PFSK-1 (cell line): Measurements from ENCODE around the gene EMX2.

Experiments used
- FOXP2 ChIP-seq: optimal IDR thresholded peaks from 2 replicates; pipeline ENCODE3; 2011; ENCODE audit warnings: borderline replicate concordance, control low read depth, inconsistent platforms; ENCODE audit not compliant: insufficient read depth; ENCODE audit errors: extremely low read length, extremely low read depth
- POLR2AphosphoS5 ChIP-seq: IDR thresholded peaks from 2 replicates; pipeline ENCODE4 v1.6.1; 2012; ENCODE audit warnings: low read depth, mild to moderate bottlenecking, control low read depth, low read length, moderate library complexity
- SIN3A ChIP-seq: IDR thresholded peaks from 2 replicates; pipeline ENCODE4 v1.6.1; 2012; ENCODE audit warnings: mild to moderate bottlenecking, low read length, moderate library complexity, borderline replicate concordance; ENCODE audit not compliant: insufficient read depth
- TAF1 ChIP-seq: IDR thresholded peaks from 2 replicates; pipeline ENCODE4 v1.6.1; 2012; ENCODE audit warnings: low read length, control low read depth, borderline replicate concordance; ENCODE audit not compliant: insufficient read depth
- TF ChIP-seq, protein P1 (sequence below), 2 experiments: IDR thresholded peaks; 2 replicates each; pipeline versions ENCODE4 v1.6.1 to v1.8.0; 2011 to 2012; ENCODE audit warnings: low read depth in 2 of 2, low read length in 2 of 2, control low read depth in 1 of 2, inconsistent platforms in 1 of 2, mild to moderate bottlenecking in 1 of 2, moderate library complexity in 1 of 2; ENCODE audit not compliant: insufficient read depth in 1 of 2

EMX2 gene

GRCh38 chr10:117546020-117546580 is 3.6 kb downstream of the EMX2 start:
- TF ChIP-seq TAF1 (no peak), POLR2AphosphoS5 (no peak), FOXP2 (no peak), SIN3A (no peak)
- TF ChIP-seq, protein P1, sequence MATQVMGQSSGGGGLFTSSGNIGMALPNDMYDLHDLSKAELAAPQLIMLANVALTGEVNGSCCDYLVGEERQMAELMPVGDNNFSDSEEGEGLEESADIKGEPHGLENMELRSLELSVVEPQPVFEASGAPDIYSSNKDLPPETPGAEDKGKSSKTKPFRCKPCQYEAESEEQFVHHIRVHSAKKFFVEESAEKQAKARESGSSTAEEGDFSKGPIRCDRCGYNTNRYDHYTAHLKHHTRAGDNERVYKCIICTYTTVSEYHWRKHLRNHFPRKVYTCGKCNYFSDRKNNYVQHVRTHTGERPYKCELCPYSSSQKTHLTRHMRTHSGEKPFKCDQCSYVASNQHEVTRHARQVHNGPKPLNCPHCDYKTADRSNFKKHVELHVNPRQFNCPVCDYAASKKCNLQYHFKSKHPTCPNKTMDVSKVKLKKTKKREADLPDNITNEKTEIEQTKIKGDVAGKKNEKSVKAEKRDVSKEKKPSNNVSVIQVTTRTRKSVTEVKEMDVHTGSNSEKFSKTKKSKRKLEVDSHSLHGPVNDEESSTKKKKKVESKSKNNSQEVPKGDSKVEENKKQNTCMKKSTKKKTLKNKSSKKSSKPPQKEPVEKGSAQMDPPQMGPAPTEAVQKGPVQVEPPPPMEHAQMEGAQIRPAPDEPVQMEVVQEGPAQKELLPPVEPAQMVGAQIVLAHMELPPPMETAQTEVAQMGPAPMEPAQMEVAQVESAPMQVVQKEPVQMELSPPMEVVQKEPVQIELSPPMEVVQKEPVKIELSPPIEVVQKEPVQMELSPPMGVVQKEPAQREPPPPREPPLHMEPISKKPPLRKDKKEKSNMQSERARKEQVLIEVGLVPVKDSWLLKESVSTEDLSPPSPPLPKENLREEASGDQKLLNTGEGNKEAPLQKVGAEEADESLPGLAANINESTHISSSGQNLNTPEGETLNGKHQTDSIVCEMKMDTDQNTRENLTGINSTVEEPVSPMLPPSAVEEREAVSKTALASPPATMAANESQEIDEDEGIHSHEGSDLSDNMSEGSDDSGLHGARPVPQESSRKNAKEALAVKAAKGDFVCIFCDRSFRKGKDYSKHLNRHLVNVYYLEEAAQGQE (IDR thresholded peaks at IDR 0.05; ENCODE audit: insufficient read depth in 1 of 2, low read depth in 2 of 2, low read length in 2 of 2): no peak

GRCh38 chr10:117546581-117547015 is 4.1 kb downstream of the EMX2 start:
- no peak for TF ChIP-seq FOXP2
- no peak for TF ChIP-seq TAF1
- TF ChIP-seq SIN3A: no peak
- TF ChIP-seq POLR2AphosphoS5: no peak
- TF ChIP-seq, protein P1 (IDR thresholded peaks at IDR 0.05; ENCODE audit: insufficient read depth in 1 of 2, low read depth in 2 of 2, low read length in 2 of 2): no peak

DNA sequence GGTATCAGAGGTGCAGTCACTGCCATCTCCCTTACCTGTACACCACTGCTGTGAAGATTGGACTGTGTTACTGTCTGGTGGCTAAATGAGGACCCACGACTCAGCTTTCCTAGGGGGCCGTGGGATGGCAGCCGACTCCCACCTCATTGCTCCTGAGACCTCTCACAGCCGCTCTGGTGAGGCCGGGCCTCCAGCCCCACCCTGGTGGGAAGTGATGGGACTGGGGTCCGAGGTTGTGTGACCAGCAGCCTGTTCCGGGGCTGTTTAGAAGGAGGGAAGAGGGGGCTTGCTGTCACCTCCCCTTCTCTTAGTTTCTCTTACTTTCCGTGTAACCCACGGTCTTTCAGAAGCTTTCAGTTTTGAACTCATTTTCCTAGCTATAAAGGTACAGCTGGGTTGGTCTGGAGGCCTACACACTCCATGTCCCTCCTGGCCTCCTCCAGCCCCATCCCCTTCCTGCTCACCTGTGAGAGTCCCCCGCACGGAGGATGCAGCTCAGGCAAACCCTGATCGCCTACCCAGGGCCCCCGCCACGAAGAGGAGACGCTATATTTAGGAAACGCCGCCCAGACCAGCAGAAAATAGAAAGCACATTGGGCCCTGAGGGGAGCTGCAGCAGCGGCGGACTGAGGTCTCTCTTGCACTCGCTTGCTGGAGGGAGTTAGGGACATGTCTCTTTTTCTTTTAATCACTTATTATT is 4.6 kb downstream of the EMX2 start:
- TF ChIP-seq, protein P1 (IDR thresholded peaks at IDR 0.05; ENCODE audit: insufficient read depth in 1 of 2, low read depth in 2 of 2, low read length in 2 of 2): no peak

- TF ChIP-seq TAF1 (no peak), FOXP2 (no peak), POLR2AphosphoS5 (no peak), SIN3A (no peak)
- TF ChIP-seq, protein P1 (IDR thresholded peaks at IDR 0.05; ENCODE audit: insufficient read depth in 1 of 2, low read depth in 2 of 2, low read length in 2 of 2): no peak
Observed at GRCh38 chr10:117547716-117548668, 5.4 kb downstream of the EMX2 start.
